Esophagus muscularis mucosa (tissue), 4 donors: ENCODE data around the gene HBS1L. TPM values are rescaled to one million over a fixed set of nuclear protein-coding genes. Genes with fewer than 3 reads are reported as not detected.
A peak's percentile ranks its signal among the peaks of the same experiment; 100 is the strongest.

Source experiments
- DNase-seq: peaks from one replicate; pipeline ENCODE4 v3.0.0-alpha.2; 2017; ENCODE audit errors: extremely low spot score
- H3K27ac ChIP-seq, 4 donors: fragments of 200-600 bp; sonication (generic); replicated peaks in 1 of 4; 1 replicate in 3 of 4; 2 replicates in 1 of 4; pipeline ENCODE4 v1.5.1; 2016 to 2019; ENCODE audit warnings: mild to moderate bottlenecking in 1 of 4
- H3K27me3 ChIP-seq, 4 donors: fragments of 200-600 bp; sonication (generic); one replicate each; pipeline versions ENCODE4 v1.5.1 to v1.6.0; 2016 to 2019
- H3K36me3 ChIP-seq, 4 donors: fragments of 200-600 bp; sonication (generic); one replicate each; pipeline ENCODE4 v1.5.1; 2016 to 2019
- H3K4me1 ChIP-seq, 4 donors: fragments of 200-600 bp; sonication (generic); one replicate each; pipeline ENCODE4 v1.5.1; 2016 to 2019
- H3K4me3 ChIP-seq, 4 donors: fragments of 200-600 bp; sonication (generic); 1 replicate in 2 of 4; 2 replicates in 2 of 4; pipeline ENCODE4 v1.5.1; 2016 to 2019; ENCODE audit warnings: mild to moderate bottlenecking in 4 of 4, moderate library complexity in 1 of 4
- H3K9me3 ChIP-seq, 4 donors: fragments of 200-600 bp; sonication (generic); 1 replicate in 3 of 4; 2 replicates in 1 of 4; pipeline ENCODE4 v1.5.1; 2016 to 2019
- EP300 ChIP-seq: sonication (generic); formaldehyde crosslinking; IDR thresholded peaks from one replicate; pipeline ENCODE4 v1.6.1; 2017; ENCODE audit warnings: antibody characterized with exemption
- POLR2A ChIP-seq: fragments of 450-650 bp; IDR thresholded peaks from one replicate; pipeline ENCODE4 v1.6.1; 2017; ENCODE audit warnings: antibody characterized with exemption, moderate library complexity, mild to moderate bottlenecking, low read depth
- POLR2AphosphoS5 ChIP-seq, 2 donors: sonication (generic); formaldehyde crosslinking; IDR thresholded peaks; one replicate each; pipeline ENCODE4 v1.6.1; 2017; ENCODE audit warnings: antibody characterized with exemption in 2 of 2
- WGBS: methylation state at CpG from one replicate; pipeline ENCODE4 v1.1.5; 2018; 5-methylcytosine and 5-hydroxymethylcytosine counted together
- intact Hi-C: fragments of 100-400 bp; cut with DNase I; formaldehyde crosslinking; loops from one replicate; pipeline ENCODE4 v1.15.1; 2023
- total RNA-seq, 4 donors: library from RNA; depleted of rRNA; stranded (reverse); fragments of >200 nt; gene quantifications; one replicate each; pipeline versions ENCODE4 v1.1.0 to v1.2.1, GENCODE V29; 2016
- TF ChIP-seq, protein P1 (sequence below), 3 experiments: fragments of 200-600 bp in 2 of 3; fragments of 450-650 bp in 1 of 3; sonication (generic) in 2 of 3; IDR thresholded peaks; one replicate each; pipeline ENCODE4 v1.5.1; 2017 to 2019; ENCODE audit warnings: antibody characterized with exemption in 3 of 3, mild to moderate bottlenecking in 2 of 3, moderate library complexity in 1 of 3

HBS1L gene
- total RNA-seq, 4 donors from 2014 or later = 52.0 to 81.4 (median 58.2) TPM

DNA sequence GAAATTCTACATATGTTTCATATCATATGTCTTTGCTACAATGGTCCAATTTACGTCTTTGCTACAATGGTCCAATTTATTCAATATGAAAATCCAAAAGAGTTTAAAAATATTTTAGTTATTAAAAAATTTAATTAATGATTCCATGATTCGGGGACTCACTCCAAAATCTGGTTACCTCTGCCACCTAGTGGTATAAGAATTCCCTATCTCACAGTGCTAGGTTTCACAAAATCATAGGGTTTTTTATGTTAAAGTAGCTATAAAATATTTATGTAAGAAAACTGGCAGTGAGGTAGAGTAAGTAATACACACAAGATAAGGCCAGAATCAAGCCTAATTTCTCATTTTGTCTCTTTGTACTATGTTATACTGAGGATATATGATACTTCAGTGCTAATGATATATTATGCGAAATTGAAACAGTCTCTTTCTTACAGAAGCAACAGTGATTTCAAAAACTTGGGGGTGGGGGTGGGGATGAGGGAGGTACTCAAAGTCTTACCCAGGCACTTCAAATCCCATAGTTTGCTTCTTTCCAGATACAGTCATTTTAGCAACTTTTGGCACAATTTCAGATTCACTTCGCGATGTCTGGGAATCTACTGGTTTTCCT lies 52.3 kb downstream of the HBS1L start:
- peaks cover 0 to 14% (median 5%) of the 10 kb centered on the region in 4 donors for H3K36me3 ChIP-seq
- no peak for DNase-seq
- intact Hi-C loops = loop anchor here (5.0 kb wide), 1 partner anchor 825 kb away; no protein-coding TSS in a partner anchor
- no peak overlapping the region for H3K4me3 ChIP-seq
- no peak overlapping the region for H3K27ac ChIP-seq
- WGBS = 70% methylated on average over 5 of the region's 5 CpGs
- no peaks in the 10 kb centered on the region for H3K9me3 ChIP-seq
- no peaks in the 10 kb centered on the region for H3K27me3 ChIP-seq
- TF ChIP-seq, protein P1, sequence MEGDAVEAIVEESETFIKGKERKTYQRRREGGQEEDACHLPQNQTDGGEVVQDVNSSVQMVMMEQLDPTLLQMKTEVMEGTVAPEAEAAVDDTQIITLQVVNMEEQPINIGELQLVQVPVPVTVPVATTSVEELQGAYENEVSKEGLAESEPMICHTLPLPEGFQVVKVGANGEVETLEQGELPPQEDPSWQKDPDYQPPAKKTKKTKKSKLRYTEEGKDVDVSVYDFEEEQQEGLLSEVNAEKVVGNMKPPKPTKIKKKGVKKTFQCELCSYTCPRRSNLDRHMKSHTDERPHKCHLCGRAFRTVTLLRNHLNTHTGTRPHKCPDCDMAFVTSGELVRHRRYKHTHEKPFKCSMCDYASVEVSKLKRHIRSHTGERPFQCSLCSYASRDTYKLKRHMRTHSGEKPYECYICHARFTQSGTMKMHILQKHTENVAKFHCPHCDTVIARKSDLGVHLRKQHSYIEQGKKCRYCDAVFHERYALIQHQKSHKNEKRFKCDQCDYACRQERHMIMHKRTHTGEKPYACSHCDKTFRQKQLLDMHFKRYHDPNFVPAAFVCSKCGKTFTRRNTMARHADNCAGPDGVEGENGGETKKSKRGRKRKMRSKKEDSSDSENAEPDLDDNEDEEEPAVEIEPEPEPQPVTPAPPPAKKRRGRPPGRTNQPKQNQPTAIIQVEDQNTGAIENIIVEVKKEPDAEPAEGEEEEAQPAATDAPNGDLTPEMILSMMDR (IDR thresholded peaks at IDR 0.05) = peak; percentile 18 to 54 (median 53)
- no peak for TF ChIP-seq POLR2A
- TF ChIP-seq POLR2AphosphoS5 (IDR thresholded peaks at IDR 0.05) = no peak
- no peak for TF ChIP-seq EP300
- no peaks in the 10 kb centered on the region for H3K4me1 ChIP-seq

DNA sequence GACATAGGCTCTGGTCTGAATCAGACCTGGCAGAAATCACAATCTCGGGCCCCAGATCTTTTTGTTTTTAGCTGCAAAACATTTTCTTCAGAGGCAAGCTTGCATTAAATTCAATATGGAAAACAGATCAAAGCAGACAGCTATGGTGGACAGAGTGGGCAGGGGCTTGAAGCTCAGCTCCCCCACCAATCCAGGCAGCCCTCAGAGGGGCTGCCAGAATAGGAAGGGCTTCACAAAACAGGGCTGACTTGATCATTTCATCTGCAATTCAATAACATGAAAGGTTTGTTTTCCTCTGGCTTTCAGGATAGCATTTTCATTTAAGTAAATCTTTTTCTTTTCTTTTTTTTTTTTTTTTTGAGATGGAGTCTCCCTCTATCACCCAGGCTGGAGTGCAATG lies 55.5 kb downstream of the HBS1L start:
- H3K4me3 ChIP-seq = no peak overlapping the region
- no peak for TF ChIP-seq EP300
- no peak for TF ChIP-seq POLR2AphosphoS5 (IDR thresholded peaks at IDR 0.05)
- TF ChIP-seq, protein P1 (IDR thresholded peaks at IDR 0.05) = no peak
- no peak for TF ChIP-seq POLR2A
- H3K4me1 ChIP-seq = no peaks in the 10 kb centered on the region
- WGBS = 95% methylated on average over 1 of the region's 1 CpG
- intact Hi-C loops = no loop called here
- no peaks in the 10 kb centered on the region for H3K27me3 ChIP-seq
- H3K9me3 ChIP-seq = no peaks in the 10 kb centered on the region
- DNase-seq = no peak
- H3K27ac ChIP-seq = no peak overlapping the region
- peaks cover 0 to 31% (median 12%) of the 10 kb centered on the region in 4 donors for H3K36me3 ChIP-seq

DNA sequence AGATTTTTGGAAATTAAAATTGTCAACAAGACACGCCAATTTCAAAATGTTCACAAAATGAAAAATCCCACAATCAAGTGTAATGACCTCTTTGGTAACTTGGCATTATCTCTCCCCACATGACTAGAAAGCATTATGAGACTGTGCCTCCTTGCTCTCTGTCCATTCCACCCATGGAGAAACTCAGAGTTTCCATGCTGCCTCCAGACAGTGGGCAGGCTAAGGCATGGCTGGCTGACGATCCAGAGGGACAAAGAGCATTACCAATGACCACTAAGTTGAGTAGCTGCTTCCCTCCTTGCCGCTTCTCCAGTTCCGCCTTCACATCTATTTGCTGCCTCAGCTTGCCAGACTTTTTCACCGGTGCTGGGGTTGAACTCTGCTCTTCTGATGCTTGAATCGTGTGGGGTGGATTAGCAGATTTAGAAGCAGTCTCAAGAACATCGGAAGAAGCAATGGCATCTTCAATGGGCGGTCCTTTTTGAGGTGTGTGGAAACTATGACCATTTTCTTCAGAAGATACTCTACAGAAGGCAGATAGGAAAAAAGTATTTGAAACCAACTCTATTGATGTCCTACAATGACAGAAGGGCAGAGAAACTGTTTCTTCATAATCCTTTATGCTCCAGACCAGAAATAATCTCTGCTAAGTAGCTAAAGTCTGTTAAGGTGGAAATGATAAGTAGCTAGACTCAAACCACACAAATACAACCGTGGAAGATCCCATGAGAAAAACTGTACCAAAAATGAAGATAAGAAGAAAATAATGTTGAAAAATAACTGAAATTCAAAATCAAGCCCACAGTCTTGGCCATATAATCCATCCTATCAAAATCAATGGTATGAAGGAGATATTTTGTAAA lies 57.3 kb downstream of the HBS1L start:
- TF ChIP-seq POLR2AphosphoS5 (IDR thresholded peaks at IDR 0.05) = no peak
- TF ChIP-seq, protein P1 (IDR thresholded peaks at IDR 0.05) = no peak
- TF ChIP-seq EP300 = no peak
- TF ChIP-seq POLR2A = no peak
- no peak overlapping the region for H3K27ac ChIP-seq
- H3K36me3 ChIP-seq = peaks cover 8 to 45% (median 20%) of the 10 kb centered on the region in 4 donors
- 98% methylated on average over 9 of the region's 9 CpGs for WGBS
- intact Hi-C loops = no loop called here
- no peaks in the 10 kb centered on the region for H3K9me3 ChIP-seq
- H3K4me1 ChIP-seq = no peaks in the 10 kb centered on the region
- H3K4me3 ChIP-seq = no peak overlapping the region
- H3K27me3 ChIP-seq = no peaks in the 10 kb centered on the region
- no peak for DNase-seq

DNA sequence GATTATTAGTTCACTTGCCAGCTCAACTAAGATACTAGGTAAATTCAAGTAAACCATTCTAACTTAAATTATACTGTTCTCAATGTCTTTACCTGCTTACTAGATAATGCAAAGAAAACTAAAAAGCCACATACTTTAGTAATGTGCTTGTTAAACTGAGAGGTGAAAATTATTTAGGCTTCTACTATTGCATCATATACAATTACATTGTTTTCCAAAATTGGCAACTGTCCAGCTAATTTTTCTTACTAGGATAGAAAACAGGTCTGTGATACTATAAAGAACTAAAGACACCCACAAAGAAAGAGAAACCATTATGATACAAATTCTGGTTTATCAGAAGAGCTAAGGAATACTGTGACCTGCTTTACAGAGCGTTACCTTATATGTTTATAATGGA lies 59.1 kb downstream of the HBS1L start:
- Histone ChIP-seq H3K4me1 (no peaks in the 10 kb centered on the region), H3K36me3 (peaks cover 17 to 54% (median 30%) of the 10 kb centered on the region in 4 donors), H3K4me3 (no peak overlapping the region), H3K27me3 (no peaks in the 10 kb centered on the region), H3K9me3 (no peaks in the 10 kb centered on the region), H3K27ac (no peak overlapping the region)
- DNase-seq = no peak
- intact Hi-C loops = no loop called here
- 95% methylated on average over 1 of the region's 1 CpG for WGBS
- no peak for TF ChIP-seq POLR2AphosphoS5 (IDR thresholded peaks at IDR 0.05)
- TF ChIP-seq, protein P1 (IDR thresholded peaks at IDR 0.05) = no peak
- TF ChIP-seq EP300 = no peak
- TF ChIP-seq POLR2A = no peak
